T-helper 1 cell treated with Interleukin-12 subunit alpha and Interleukin-12 subunit beta and Interleukin-4 antibody, amounts not matched to agents 30 μg/mL and 1 μg/mL, for 36 hours (primary cell): ENCODE results near the gene C17orf75.

Experiments used
- H3K27ac Mint-ChIP-seq: one replicate; pipeline ENCODE4 v1.8.0; 2021; ENCODE audit warnings: mild to moderate bottlenecking, mixed read lengths
- H3K27me3 Mint-ChIP-seq: one replicate; pipeline ENCODE4 v1.8.0; 2021; ENCODE audit warnings: low read depth, mixed read lengths
- H3K36me3 Mint-ChIP-seq: one replicate; pipeline ENCODE4 v1.8.0; 2021; ENCODE audit warnings: low read depth, mixed read lengths
- H3K4me1 Mint-ChIP-seq: one replicate; pipeline ENCODE4 v1.8.0; 2021; ENCODE audit warnings: low read depth, mixed read lengths
- H3K4me3 Mint-ChIP-seq: one replicate; pipeline ENCODE4 v1.8.0; 2021; ENCODE audit warnings: mild to moderate bottlenecking, moderate library complexity, mixed read lengths
- H3K9me3 Mint-ChIP-seq: one replicate; pipeline ENCODE4 v1.8.0; 2021; ENCODE audit warnings: mixed read lengths

Gene C17orf75

DNA sequence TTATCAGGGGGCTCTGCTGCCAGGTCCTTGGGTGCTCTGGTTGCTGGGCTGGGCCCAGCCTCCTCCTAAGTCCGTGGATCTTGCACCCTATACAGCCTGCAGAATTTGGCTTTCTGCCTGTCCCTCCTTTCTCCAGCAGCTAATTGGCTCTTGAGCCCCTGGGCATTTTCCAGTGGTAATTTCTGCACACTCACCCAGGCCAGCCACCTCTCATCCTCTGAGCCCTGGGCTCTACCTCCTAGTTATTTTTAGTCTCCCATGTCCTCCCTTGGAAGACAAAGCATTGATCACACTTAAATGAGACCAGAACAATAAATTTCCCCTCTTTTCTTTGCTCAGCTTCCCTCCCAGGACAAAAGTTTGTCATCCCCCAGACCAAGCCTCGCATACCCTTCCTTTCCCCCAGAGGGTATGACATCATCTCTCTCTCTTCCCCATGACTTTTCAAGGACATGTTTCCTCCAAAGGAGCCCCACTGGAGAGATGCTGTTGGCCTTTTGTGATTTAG is 38.1 kb downstream of the C17orf75 start:
- Mint-ChIP-seq H3K4me1 (no peaks in the 10 kb centered on the region), H3K36me3 (no peaks in the 10 kb centered on the region), H3K27me3 (peaks cover 21% of the 10 kb centered on the region), H3K4me3 (no peak overlapping the region), H3K9me3 (no peaks in the 10 kb centered on the region), H3K27ac (no peak overlapping the region)

- Mint-ChIP-seq H3K36me3 (no peaks in the 10 kb centered on the region), H3K9me3 (no peaks in the 10 kb centered on the region), H3K27me3 (peaks cover 16% of the 10 kb centered on the region), H3K4me3 (no peak overlapping the region), H3K27ac (no peak overlapping the region), H3K4me1 (no peaks in the 10 kb centered on the region)
These were observed 38.9 kb downstream of the C17orf75 start for GRCh38 chr17:32302860-32303649.

GRCh38 chr17:32302037-32302436 is 39.9 kb downstream of the C17orf75 start:
- H3K36me3 Mint-ChIP-seq, result no peaks in the 10 kb centered on the region
- H3K27me3 Mint-ChIP-seq, result peaks cover 6% of the 10 kb centered on the region
- no peaks in the 10 kb centered on the region for H3K9me3 Mint-ChIP-seq
- no peak overlapping the region for H3K4me3 Mint-ChIP-seq
- H3K4me1 Mint-ChIP-seq, result no peaks in the 10 kb centered on the region
- no peak overlapping the region for H3K27ac Mint-ChIP-seq

GRCh38 chr17:32299580-32300164 is 42.3 kb downstream of the C17orf75 start:
- Mint-ChIP-seq H3K4me3 (no peak overlapping the region), H3K27ac (no peak overlapping the region), H3K9me3 (no peaks in the 10 kb centered on the region), H3K4me1 (no peaks in the 10 kb centered on the region), H3K36me3 (no peaks in the 10 kb centered on the region), H3K27me3 (peaks cover 5% of the 10 kb centered on the region)

DNA sequence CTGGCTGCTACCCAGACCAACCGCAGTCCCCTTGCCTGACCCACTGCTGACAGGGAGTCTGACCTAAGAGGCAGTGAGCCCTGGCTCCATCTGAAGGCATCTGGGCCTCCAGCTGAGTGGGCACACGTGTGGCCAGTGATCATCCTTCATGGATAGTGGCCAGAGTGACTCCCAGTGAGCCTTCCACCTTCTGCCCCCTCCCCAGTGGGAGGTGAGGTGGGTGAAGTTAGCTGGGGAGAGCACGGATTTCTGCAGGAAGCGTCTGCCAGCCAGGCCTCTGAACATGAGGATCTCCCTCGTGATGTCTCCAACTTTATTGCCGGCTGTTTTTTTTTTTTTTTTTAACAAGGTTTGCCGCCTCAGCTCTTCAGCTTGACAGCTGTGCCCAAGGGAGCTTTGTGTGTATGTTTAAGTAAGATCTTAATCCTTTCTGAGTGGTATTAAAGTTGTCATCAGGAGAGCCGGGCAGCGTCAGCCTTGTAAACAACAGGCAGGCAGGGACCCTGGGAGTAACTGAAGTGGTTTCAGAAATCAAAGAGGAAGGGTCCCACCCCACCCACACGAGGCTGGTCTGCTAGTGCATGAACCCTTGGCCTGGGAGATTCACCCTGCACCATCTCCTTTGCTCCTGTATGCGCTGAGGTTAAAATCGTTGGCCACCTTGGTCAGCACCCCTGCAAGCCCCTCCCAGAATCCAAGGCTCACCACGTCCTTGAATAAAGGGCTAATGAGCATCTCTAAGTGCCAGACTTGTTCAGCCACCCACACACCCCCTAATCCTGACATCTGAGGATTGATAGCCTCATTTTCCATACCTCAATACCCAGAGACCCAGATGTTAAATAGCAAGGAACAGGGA is 43.0 kb downstream of the C17orf75 start:
- Mint-ChIP-seq H3K4me3 (no peak overlapping the region), H3K4me1 (peaks cover 2% of the 10 kb centered on the region), H3K36me3 (no peaks in the 10 kb centered on the region), H3K27ac (no peak overlapping the region), H3K9me3 (no peaks in the 10 kb centered on the region), H3K27me3 (peaks cover 2% of the 10 kb centered on the region)

- Mint-ChIP-seq H3K4me3 (no peak overlapping the region), H3K4me1 (peaks cover 2% of the 10 kb centered on the region), H3K27ac (no peak overlapping the region), H3K36me3 (no peaks in the 10 kb centered on the region), H3K9me3 (no peaks in the 10 kb centered on the region), H3K27me3 (no peaks in the 10 kb centered on the region)
These were observed 43.7 kb downstream of the C17orf75 start for GRCh38 chr17:32298298-32298697.

DNA sequence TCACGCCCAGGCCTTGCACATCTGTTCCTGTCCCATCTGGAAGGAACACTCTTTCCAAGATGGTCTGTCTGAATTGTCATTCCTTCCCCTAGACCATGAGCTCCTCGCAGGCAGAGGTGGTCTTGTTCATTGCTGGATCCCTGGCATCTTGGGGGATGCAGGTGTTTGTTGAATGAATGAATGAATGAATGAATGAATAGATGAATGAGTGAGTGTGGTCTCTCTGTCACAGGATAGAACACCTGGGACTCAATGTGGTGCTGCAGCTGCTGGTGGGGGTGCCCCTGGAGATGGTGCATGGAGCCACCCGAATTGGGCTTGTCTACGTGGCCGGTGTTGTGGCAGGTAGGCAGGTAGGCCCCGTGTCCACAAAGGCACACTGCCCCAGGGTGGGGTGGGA is 44.1 kb downstream of the C17orf75 start:
- Mint-ChIP-seq H3K36me3 (no peaks in the 10 kb centered on the region), H3K9me3 (no peaks in the 10 kb centered on the region), H3K4me1 (peaks cover 2% of the 10 kb centered on the region), H3K27ac (no peak overlapping the region), H3K4me3 (no peak overlapping the region), H3K27me3 (no peaks in the 10 kb centered on the region)

DNA sequence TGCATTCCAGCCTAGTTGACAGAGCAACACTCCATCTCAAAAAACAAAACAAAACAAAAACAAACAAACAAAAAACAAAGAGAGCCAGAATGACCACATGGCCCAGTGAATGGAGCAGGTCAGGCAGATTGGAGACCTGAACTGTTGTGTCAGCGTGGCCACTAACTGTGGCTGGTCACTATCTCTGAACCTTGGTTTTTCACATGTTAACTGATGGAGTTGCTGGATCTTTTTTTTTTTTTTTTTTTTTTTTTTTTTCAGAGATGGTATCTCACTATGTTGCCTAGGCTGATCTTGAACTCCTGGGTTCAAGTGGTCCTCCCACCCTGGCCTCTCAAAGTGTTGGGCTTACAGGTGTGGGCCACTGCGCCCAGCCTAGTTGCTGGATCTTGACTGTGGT is 44.5 kb downstream of the C17orf75 start:
- H3K27ac Mint-ChIP-seq, result no peak overlapping the region
- no peaks in the 10 kb centered on the region for H3K27me3 Mint-ChIP-seq
- no peak overlapping the region for H3K4me3 Mint-ChIP-seq
- peaks cover 2% of the 10 kb centered on the region for H3K4me1 Mint-ChIP-seq
- no peaks in the 10 kb centered on the region for H3K9me3 Mint-ChIP-seq
- H3K36me3 Mint-ChIP-seq, result no peaks in the 10 kb centered on the region

- Mint-ChIP-seq H3K4me1 (peaks cover 2% of the 10 kb centered on the region), H3K27ac (no peak overlapping the region), H3K36me3 (no peaks in the 10 kb centered on the region), H3K27me3 (peaks cover 3% of the 10 kb centered on the region), H3K9me3 (no peaks in the 10 kb centered on the region), H3K4me3 (no peak overlapping the region)
These were observed 49.9 kb downstream of the C17orf75 start for GRCh38 chr17:32292094-32292493.

DNA sequence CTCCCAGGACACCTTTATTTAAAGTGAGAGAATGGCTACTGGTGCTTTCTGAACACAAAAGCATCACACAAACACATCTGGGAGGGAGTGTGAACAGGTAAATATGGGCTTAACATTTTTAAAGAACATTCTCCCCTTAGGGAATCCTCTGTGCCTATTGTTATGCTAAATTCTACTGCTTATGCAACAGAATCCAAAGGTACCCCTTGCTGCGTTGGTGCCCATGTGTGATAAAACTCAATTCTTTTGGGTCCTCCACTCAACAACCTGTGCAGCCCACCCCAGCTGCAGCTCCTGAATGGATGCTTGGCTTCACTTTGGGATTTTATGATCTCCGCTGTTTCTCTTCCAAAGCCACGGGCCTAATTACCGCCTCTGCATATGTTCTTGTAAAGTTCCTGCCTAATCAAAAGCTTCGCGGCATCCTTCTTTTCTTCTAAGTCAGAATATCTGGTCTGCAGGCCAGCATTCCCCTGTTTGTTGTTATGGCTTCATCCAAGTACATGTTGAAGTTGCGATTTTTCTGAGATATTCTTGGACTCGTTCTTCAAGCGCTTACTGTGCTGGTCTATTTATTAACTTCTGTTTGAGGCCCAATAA is 52.4 kb downstream of the C17orf75 start:
- Mint-ChIP-seq H3K4me3 (no peak overlapping the region), H3K4me1 (peaks cover 2% of the 10 kb centered on the region), H3K9me3 (no peaks in the 10 kb centered on the region), H3K36me3 (no peaks in the 10 kb centered on the region), H3K27ac (no peak overlapping the region), H3K27me3 (peaks cover 3% of the 10 kb centered on the region)

DNA sequence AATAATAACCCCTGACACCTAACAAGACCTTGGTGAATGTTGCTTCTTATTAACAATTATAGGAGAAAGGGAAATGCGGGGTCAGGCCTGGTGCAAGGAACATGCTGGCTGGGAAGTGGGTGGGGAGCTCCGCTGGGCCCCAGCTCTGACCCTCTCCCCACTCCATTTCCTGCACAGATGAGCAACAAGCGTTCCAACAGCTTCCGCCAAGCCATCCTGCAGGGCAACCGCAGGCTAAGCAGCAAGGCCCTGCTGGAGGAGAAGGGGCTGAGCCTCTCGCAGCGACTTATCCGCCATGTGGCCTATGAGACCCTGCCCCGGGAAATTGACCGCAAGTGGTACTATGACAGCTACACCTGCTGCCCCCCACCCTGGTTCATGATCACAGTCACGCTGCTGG is 53.4 kb downstream of the C17orf75 start:
- Mint-ChIP-seq H3K4me3 (no peak overlapping the region), H3K27ac (no peak overlapping the region), H3K4me1 (no peaks in the 10 kb centered on the region), H3K9me3 (no peaks in the 10 kb centered on the region), H3K36me3 (no peaks in the 10 kb centered on the region), H3K27me3 (peaks cover 9% of the 10 kb centered on the region)

DNA sequence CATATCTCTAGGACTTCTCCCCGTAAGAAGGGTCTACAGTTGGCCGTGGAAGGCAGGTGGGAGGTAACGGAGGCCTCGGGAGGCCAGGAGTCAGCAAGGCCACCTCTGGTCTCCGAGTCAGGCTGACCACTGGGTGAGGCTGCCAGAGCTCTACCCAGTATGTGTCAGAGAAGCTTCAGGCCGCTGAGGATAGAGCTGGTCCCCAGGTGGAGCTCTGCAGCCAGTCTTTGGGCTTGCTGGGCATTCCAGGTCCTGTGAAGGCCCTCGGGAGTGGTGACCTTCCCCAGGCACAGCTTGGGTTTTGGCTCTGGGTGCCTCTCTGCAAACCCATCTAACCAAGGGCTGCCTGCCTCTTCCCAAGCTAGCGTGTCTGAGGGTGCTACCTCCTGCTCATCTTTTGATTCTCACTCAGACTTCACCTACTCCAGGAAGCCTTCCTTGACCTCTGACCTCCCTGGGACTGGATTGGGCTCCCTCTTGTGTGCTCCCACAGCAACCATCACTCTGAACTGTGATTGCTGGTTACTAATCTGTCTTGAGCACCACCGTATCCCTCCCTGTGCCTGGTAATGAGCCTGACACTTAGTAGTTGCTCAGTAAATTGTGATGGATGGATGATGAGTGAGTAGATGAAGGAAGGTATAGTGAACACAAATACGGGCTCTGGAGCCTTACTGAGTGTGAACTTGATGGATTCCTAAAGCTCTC is 54.0 kb downstream of the C17orf75 start:
- H3K36me3 Mint-ChIP-seq, result no peaks in the 10 kb centered on the region
- no peak overlapping the region for H3K27ac Mint-ChIP-seq
- no peak overlapping the region for H3K4me3 Mint-ChIP-seq
- H3K4me1 Mint-ChIP-seq, result no peaks in the 10 kb centered on the region
- H3K27me3 Mint-ChIP-seq, result peaks cover 11% of the 10 kb centered on the region
- no peaks in the 10 kb centered on the region for H3K9me3 Mint-ChIP-seq

- Mint-ChIP-seq H3K36me3 (no peaks in the 10 kb centered on the region), H3K27me3 (peaks cover 11% of the 10 kb centered on the region), H3K27ac (no peak overlapping the region), H3K9me3 (no peaks in the 10 kb centered on the region), H3K4me1 (no peaks in the 10 kb centered on the region), H3K4me3 (no peak overlapping the region)
These were observed 55.5 kb downstream of the C17orf75 start for GRCh38 chr17:32286518-32286900.
